ENCODE data around the gene MRPS18A. TPM values are rescaled to one million over a fixed set of nuclear protein-coding genes. Genes with fewer than 3 reads are reported as not detected.

Gene MRPS18A
- total RNA-seq, 1 donor from 2014 or later = 44.5 TPM

- DNase-seq (ENCODE audit: low read depth in 2 of 2) = peak in 1 of 2 donors; percentile 85
These were observed 12.1 kb upstream of the MRPS18A start for GRCh38 chr6:43699564-43700186.

GRCh38 chr6:43698584-43699349 is 11.2 kb upstream of the MRPS18A start:
- DNase-seq (ENCODE audit: low read depth in 2 of 2) = peak; percentile 93 to 96

DNA sequence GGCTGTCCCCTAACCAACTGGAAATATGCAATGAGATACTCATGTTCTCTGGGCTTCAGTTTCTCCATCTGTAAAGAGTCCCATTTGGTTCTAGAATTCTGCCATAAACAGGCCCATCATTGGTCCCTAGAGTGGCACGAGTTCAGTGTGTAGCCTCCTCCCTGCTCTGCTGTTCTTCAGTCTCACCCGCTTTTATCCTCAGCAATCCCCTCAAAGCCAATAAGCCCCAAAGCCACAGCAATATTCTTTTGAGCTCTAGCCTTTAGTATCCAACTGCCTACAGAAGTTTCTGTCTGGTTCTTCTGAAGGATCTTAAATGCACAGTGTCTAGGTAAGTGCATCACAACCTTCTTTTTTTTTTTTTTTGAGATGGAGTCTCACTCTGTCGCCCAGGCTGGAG is 9.8 kb upstream of the MRPS18A start:
- DNase-seq (ENCODE audit: low read depth in 2 of 2) = no peak

- no peak for DNase-seq (ENCODE audit: low read depth in 2 of 2)
These were observed 8.3 kb upstream of the MRPS18A start for GRCh38 chr6:43695967-43696291.

- DNase-seq (ENCODE audit: low read depth in 2 of 2) = no peak
These were observed 7.8 kb upstream of the MRPS18A start for GRCh38 chr6:43695215-43695966.

GRCh38 chr6:43689421-43689820 is 1.8 kb upstream of the MRPS18A start:
- no peak for DNase-seq (ENCODE audit: low read depth in 2 of 2)

DNA sequence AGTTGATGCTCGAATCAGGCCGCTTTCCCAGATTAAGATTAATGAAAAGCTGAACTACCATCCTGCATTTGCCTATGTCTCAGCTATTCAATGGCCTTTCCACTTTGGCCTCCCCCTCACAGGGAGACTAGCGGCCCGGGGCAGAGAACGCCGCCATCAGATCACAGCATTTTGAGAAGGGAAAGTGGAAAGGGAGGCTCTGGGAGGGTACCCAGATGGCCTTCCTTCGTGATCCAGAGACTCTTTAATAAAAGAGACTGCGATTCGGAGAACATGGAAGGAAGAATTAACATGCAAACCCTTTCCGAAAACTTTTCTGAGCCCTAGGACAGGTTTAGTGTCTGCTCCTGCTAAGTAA is 533 bp downstream of the MRPS18A start:
- no peak for DNase-seq (ENCODE audit: low read depth in 2 of 2)

DNA sequence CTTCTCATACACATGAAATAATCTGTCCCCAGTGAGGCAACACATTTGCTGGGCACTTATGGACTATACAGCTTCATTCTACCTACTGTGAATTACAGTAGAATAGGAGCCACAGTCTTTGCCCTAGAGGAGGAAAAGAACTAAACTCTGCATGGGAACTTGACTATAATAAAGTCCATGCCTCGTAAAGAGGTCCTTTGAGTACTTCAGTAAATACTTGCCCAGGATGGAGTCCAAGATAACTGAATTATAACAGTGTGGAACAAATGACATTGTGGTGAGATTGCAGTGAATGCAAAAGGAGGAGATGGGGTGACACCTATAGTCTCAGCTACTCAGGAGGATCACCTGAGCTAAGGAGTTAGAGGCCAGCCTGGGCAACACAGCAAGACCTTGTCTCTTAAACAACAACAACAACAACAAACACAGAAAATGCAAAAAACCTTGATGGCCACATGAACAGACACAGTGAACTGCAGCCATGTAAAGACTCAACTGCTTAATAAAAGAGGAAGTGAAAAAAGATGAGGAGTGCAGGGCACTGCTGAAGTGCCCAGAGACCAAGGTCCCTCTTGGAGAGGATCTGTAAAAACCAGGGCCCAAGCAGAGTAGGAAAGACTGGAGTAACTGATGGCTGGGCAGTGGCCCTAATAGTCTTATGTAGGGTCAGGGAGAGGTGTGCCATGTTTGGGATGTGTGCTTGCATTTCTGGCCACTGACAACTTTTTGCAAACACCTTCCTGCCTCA is 3.7 kb downstream of the MRPS18A start:
- DNase-seq (ENCODE audit: low read depth in 2 of 2) = no peak

GRCh38 chr6:43682724-43683429 is 4.7 kb downstream of the MRPS18A start:
- DNase-seq (ENCODE audit: low read depth in 2 of 2) = no peak

DNA sequence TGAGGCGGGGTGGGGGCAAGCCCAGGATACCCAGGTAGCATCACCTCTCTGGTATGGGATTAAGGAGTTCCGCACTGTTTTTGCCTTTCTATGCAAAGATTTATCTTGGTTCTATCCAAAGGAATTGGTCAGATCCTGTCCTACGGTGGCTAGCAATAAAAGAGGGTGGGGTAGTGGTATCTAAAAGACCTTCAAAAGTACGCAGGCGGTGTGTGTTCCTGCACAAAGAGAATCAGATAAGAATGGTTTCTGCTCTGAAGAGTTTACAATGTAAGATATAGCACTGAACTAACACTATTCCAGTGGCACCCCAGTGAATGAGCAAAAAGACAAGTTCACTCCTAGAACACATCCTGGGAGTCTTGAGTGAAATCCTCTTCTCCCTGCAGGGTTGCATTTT is 6.3 kb downstream of the MRPS18A start:
- no peak for DNase-seq (ENCODE audit: low read depth in 2 of 2)

DNA sequence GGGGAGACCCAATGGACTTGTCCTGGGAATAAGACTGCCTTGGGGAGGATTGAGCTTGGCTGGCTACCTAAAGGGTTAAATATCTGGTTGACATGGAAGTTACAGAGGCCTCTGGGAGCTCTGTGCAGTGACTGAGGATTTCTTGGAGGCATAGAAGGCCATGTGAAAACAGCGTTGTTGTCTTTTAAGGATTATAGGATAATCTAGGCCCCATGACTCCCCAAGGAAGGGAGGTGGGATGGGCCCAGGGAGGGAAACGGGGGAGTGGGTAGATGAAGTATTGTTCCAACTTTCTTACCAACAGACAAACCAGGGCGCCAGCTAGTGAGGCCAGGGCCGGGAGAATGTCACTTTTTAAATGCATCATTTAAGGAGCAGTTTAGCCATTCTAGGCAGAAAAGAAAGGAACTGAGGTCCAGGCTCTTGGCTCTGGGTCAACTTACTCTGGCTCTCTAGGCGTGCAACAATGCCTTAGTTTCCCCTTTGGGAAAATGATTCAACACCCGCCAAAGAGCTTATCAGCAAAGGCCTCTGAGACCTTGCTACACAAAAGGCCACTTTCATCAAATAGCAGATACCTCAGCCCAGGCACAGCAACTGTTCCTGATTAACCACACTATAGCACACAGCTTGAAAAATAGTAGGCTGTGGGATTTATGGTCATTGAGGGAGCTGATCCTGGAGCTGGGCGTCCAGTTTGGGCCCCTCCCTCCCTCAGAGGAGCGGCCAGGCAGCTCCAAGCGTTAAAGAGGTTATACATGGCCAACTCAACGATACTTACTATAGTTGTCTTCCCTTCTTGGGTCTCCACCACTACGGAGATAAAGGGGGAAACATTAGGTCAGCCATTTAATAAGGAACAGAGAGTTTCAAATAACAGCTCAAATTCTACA is 7.0 kb downstream of the MRPS18A start:
- no peak for DNase-seq (ENCODE audit: low read depth in 2 of 2)

GRCh38 chr6:43679057-43679456 is 8.5 kb downstream of the MRPS18A start:
- no peak for DNase-seq (ENCODE audit: low read depth in 2 of 2)

DNA sequence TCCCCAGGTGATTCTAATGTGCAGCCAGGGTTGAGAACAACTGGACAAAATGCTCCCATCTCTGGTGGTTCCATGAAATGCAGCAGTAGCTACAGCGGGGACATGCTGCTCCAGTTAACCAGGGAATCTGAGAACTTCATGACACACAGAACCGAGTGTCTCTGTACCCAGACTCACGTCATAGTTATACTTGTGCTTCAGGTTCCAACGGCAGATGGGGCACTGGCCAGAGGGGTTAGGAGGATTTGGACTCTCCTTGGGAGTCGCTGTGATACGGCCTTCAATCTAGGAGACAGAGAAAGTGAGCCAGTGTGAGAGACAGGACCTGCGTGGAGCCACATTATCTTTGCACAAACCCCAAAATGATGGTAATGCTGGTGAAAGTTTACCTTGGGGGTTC is 9.2 kb downstream of the MRPS18A start:
- DNase-seq (ENCODE audit: low read depth in 2 of 2) = no peak

GRCh38 chr6:43677759-43678158 is 9.8 kb downstream of the MRPS18A start:
- no peak for DNase-seq (ENCODE audit: low read depth in 2 of 2)

DNA sequence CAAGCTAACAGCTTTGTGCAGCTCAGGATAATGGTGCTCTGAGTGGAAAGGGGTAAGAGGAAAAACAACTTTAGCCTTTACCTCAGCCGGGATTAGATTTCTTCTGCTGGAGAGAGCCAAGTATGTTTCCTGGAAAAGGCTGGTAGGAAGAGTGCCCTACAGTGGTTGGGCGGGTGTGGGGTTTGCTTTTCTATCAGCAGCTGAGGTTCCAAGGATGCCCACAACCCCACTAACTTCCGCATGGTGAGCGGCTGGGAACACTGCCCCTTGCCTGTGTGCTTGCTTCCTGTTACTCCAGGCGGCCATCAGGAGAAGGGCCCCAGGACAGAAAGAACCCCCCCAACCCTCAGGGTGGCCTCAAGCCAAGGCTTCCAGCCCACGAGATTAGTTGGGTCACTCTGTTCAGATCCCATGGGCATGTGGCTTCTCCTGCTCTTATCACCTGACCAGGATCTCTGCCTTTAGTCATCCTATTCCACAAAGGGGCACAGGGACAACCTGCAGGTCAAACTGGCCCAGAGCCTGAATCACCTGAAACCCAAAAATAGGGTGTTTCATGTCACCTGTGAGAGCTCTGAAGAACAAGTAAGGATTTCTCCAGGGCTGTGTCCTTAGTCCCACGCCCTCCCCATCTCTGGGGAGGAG is 10.5 kb downstream of the MRPS18A start:
- DNase-seq (ENCODE audit: low read depth in 2 of 2) = no peak

DNA sequence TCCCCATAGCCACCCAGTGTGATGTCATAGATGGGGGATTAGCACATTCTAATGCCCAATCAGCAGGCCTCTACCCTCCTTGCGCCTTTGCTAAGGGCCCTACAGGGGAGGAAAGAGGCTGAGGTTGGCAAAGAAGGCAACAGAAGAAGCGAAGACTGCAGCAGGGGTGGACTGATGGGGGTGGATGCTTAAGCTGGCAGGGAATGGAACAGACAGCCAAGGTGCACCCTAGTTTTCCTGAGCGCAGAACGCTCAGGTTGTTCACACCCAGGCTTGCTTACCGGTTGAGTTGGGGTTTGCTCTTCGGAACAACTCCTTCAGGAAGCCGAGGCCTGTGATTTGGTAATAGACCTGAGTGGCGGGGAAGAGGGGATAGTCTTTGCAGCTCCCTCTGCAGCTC is 12.7 kb downstream of the MRPS18A start:
- DNase-seq (ENCODE audit: low read depth in 2 of 2) = no peak

GRCh38 chr6:43674291-43674690 is 13.3 kb downstream of the MRPS18A start:
- no peak for DNase-seq (ENCODE audit: low read depth in 2 of 2)

- DNase-seq (ENCODE audit: low read depth in 2 of 2) = no peak
These were observed 14.0 kb downstream of the MRPS18A start for GRCh38 chr6:43673444-43674084.
